GM12878 (cell line): ENCODE results near the gene NUP210L. TPM values are rescaled to one million over a fixed set of nuclear protein-coding genes. Genes with fewer than 3 reads are reported as not detected.
A peak's percentile ranks its signal among the peaks of the same experiment; 100 is the strongest.

Experiments
- ATAC-seq: fragments of 200-7000 bp; cut with Tn5 transposase; 3 replicates; pipeline ENCODE4 v1.9.1; 2020; ENCODE audit warnings: mild to moderate bottlenecking, moderate library complexity
- BruUV-seq: library from RNA; stranded (reverse); fragments of 400-500 nt; replicated peaks from 2 replicates; lab custom pipeline; 2021; lab: Mats Ljungman, UMichigan
- CTCF ChIA-PET: fragments of 300-600 bp; sonication (Branson Sonifier 250); formaldehyde crosslinking; extraction: SDS; loops from one replicate; lab custom pipeline; 2021; ENCODE audit warnings: inconsistent platforms; lab: Yijun Ruan, JAX
- POLR2A ChIA-PET: fragments of 350-600 bp; formaldehyde crosslinking; extraction: SDS; loops from one replicate; lab custom pipeline; 2021; ENCODE audit warnings: inconsistent platforms; lab: Charles Lee
- RAD21 ChIA-PET: fragments of 300-600 bp; sonication (Branson Sonifier 250); formaldehyde crosslinking; loops from one replicate; lab custom pipeline; 2023; ENCODE audit warnings: antibody characterized with exemption; ENCODE audit not compliant: unreplicated experiment; lab: Charles Lee
- SMC1A ChIA-PET: fragments of 300-600 bp; sonication (Branson Sonifier 250); formaldehyde crosslinking; loops from one replicate; lab custom pipeline; 2023; ENCODE audit not compliant: unreplicated experiment, uncharacterized antibody; lab: Charles Lee
- DNase-seq: peaks from one replicate; pipeline ENCODE4 v3.0.0-alpha.2; 2011; ENCODE audit warnings: low read depth, low spot score
- FAIRE-seq: peaks from 3 replicates; lab custom pipeline; 2011; peaks lifted over from hg19 to GRCh38; lab: Jason Lieb, UNC
- H2AFZ ChIP-seq: 2 replicates; pipeline ENCODE4 v1.6.0; 2011; ENCODE audit warnings: low read depth, low read length, control low read depth; ENCODE audit not compliant: control insufficient read depth
- H3K27ac ChIP-seq: 2 replicates; pipeline ENCODE4 v1.5.1; 2011; ENCODE audit warnings: control low read depth; ENCODE audit not compliant: control insufficient read depth, insufficient read depth
- H3K27me3 ChIP-seq, 2 experiments: replicated peaks in 1 of 2; 2 replicates each; pipeline versions ENCODE4 v1.6.0 to v1.6.1; 2011; ENCODE audit warnings: low read length in 1 of 2; ENCODE audit not compliant: control insufficient read depth in 2 of 2, insufficient read depth in 2 of 2
- H3K36me3 ChIP-seq, 2 experiments: 2 replicates each; pipeline ENCODE4 v1.5.1; 2011; ENCODE audit warnings: low read length in 1 of 2; ENCODE audit not compliant: control insufficient read depth in 2 of 2, insufficient read depth in 2 of 2
- H3K4me1 ChIP-seq: 2 replicates; pipeline ENCODE4 v1.6.1; 2011; ENCODE audit warnings: mild to moderate bottlenecking, low read length, moderate library complexity, mixed read lengths; ENCODE audit not compliant: control insufficient read depth, insufficient read depth
- H3K4me2 ChIP-seq: 2 replicates; pipeline ENCODE4 v1.6.0; 2011; ENCODE audit warnings: control low read depth; ENCODE audit not compliant: control insufficient read depth, insufficient read depth
- H3K4me3 ChIP-seq: fragments of 200-600 bp; sonication (generic); 2 replicates; pipeline ENCODE4 v1.5.1; 2016
- H3K79me2 ChIP-seq: 2 replicates; pipeline ENCODE4 v1.6.0; 2011; ENCODE audit warnings: low read length; ENCODE audit not compliant: control insufficient read depth, insufficient read depth
- H3K9ac ChIP-seq: 2 replicates; pipeline ENCODE4 v1.8.0; 2011; ENCODE audit warnings: low read length, control low read depth, mixed read lengths; ENCODE audit not compliant: control insufficient read depth, insufficient read depth
- H3K9me3 ChIP-seq: replicated peaks from 3 replicates; pipeline ENCODE4 v1.5.1; 2011; ENCODE audit warnings: mild to moderate bottlenecking, low read length; ENCODE audit not compliant: control insufficient read depth, insufficient read depth
- H4K20me1 ChIP-seq: 2 replicates; pipeline ENCODE4 v1.6.0; 2011; ENCODE audit not compliant: control insufficient read depth, insufficient read depth
- ATF2 ChIP-seq: IDR thresholded peaks from 2 replicates; pipeline ENCODE4 v1.6.1; 2012; ENCODE audit warnings: low read length, inconsistent platforms
- BMI1 ChIP-seq: fragments of 450-650 bp; IDR thresholded peaks from 2 replicates; pipeline ENCODE4 v1.6.1; 2016; ENCODE audit warnings: mild to moderate bottlenecking, moderate library complexity, borderline replicate concordance
- NFYA ChIP-seq: IDR thresholded peaks from 2 replicates; pipeline ENCODE4 v1.6.1; 2011; ENCODE audit warnings: low read depth, mild to moderate bottlenecking, low read length, improper control_type of control experiment, borderline replicate concordance
- POLR2AphosphoS5 ChIP-seq: IDR thresholded peaks from 2 replicates; pipeline ENCODE4 v1.6.1; 2011; ENCODE audit warnings: mild to moderate bottlenecking, low read length, inconsistent platforms
- YBX1 ChIP-seq: fragments of 450-650 bp; IDR thresholded peaks from 2 replicates; pipeline ENCODE4 v1.6.1; 2016; ENCODE audit warnings: antibody characterized with exemption
- WGBS: methylation state at CpG from one replicate; pipeline ENCODE4 v1.1.6; 2016; ENCODE audit warnings: low lambda C conversion rate; ENCODE audit not compliant: insufficient replicate concordance, insufficient coverage; ENCODE audit errors: missing lambda C conversion rate; 5-methylcytosine and 5-hydroxymethylcytosine counted together
- in situ Hi-C: fragments of 300-500 bp; cut with MboI; formaldehyde crosslinking; loops from 9 replicates; pipeline ENCODE4 v1.14.3; 2018; ENCODE audit warnings: mixed read lengths
- intact Hi-C: fragments of 100-400 bp; cut with micrococcal nuclease; formaldehyde crosslinking; loops from one replicate; pipeline ENCODE4 v1.14.2; 2022; ENCODE audit not compliant: unreplicated experiment
- polyA plus RNA-seq, 11 experiments: library from polyadenylated mRNA; depleted of rRNA in 4 of 11; unstranded in 6 of 11; stranded (reverse) in 5 of 11; fragments of >200 nt; fragmentation: Nextera tagmentation in 4 of 11; fragmentation: Illumina TruSeq in 1 of 11; extraction: Ambion mirVana in 4 of 11; extraction: Trizol in 1 of 11; gene quantifications; 1 replicate in 1 of 11; 2 replicates in 10 of 11; pipeline versions ENCODE4 v1.2.1 to v1.2.3, GENCODE V29; 2011 to 2016; ENCODE audit warnings: inconsistent platforms in 2 of 11, missing spikeins in 2 of 11, low read depth in 1 of 11
- total RNA-seq, 4 experiments: library from RNA; depleted of rRNA in 3 of 4; stranded (reverse); fragments of >200 nt in 3 of 4; fragmentation: Illumina TruSeq in 1 of 4; extraction: Trizol in 1 of 4; gene quantifications; 2 replicates each; pipeline versions ENCODE4 v1.2.1 to v1.2.3, GENCODE V29; 2013 to 2021

The NUP210L gene
- total and polyA plus RNA-seq, 10 of the 15 experiments (the other 5 are each of a cell fraction or from before 2014, with no cell fraction given), result 0.04 to 0.08 (median 0.07) TPM; not detected in 7

DNA sequence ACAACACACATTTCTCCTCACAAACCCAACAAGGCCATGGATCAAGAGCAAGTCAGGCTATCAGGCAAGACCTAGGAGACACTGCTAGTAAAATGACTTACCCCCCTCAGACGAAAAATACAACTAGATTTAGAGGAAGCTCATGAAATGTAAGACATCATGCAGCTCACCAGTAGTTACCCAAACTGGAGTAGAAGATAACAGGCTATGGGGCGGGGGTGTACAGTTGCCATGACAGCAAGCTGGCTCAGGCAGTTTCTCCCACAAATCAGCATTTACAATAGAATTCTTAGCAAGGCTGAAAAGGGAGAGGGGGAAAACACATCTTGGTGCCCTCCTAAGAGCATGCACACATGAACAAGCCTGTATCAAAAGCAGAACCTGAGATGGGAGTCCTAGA is 23.1 kb upstream of the NUP210L start:
- FAIRE-seq, result no peak
- H3K36me3 ChIP-seq, result peaks cover 5 to 34% of the 10 kb centered on the region in 2 experiments

More for the DNA sequence above, 23.1 kb upstream of the NUP210L start:
- peak overlapping the region; percentile 99 for H3K4me3 ChIP-seq
- CTCF ChIA-PET, result interaction anchor here (0.8 to 1.6 kb wide), 5 partner anchors 16 to 381 kb away, joined by 3 to 7 read pairs (median 3); no protein-coding TSS in a partner anchor
- RAD21 ChIA-PET, result interaction anchor here (1.0 to 1.4 kb wide), 4 partner anchors 20 to 94 kb away, joined by 3 to 5 read pairs (median 3); partner anchors contain the start of gene HAX1
- no peak for DNase-seq
- H3K4me1 ChIP-seq, result peaks cover 17% of the 10 kb centered on the region
- WGBS, result 18% methylated on average over 2 of the region's 2 CpGs
- H3K27ac ChIP-seq, result no peak overlapping the region
- peaks cover 36% of the 10 kb centered on the region for H4K20me1 ChIP-seq
- H3K9me3 ChIP-seq, result no peaks in the 10 kb centered on the region
- H3K4me2 ChIP-seq, result peak overlapping the region; percentile 1; the same call in 1 of the 2 replicates
- ATAC-seq, result no peak
- H2AFZ ChIP-seq, result no peak overlapping the region
- no peak for TF ChIP-seq NFYA
- 0 out of 2 replicates have a peak, but pooled peaks have one; percentile 0 for TF ChIP-seq POLR2AphosphoS5
- TF ChIP-seq ATF2, result no peak
- TF ChIP-seq BMI1, result peak; percentile 45; the same call in 1 of the 2 replicates
- TF ChIP-seq YBX1, result no peak
- peaks cover 81% of the 10 kb centered on the region for H3K79me2 ChIP-seq
- intact Hi-C loops, result no loop called here
- in situ Hi-C loops, result no loop called here
- H3K9ac ChIP-seq, result peak overlapping the region; percentile 30; the same call in 1 of the 2 replicates
- SMC1A ChIA-PET, result interaction anchor here (1.0 to 2.6 kb wide), 6 partner anchors 12 to 259 kb away, joined by 3 to 10 read pairs (median 3); partner anchors contain the start of gene TPM3
- POLR2A ChIA-PET, result interaction anchor here (0.6 to 1.8 kb wide), 3 partner anchors 19 to 149 kb away, joined by 3 to 4 read pairs (median 3); no protein-coding TSS in a partner anchor
- no peaks in the 10 kb centered on the region for H3K27me3 ChIP-seq
- no TSS peak for BruUV-seq
